Activated CD8-positive, alpha-beta memory T cell treated with anti-CD3 and anti-CD28 coated beads, Interleukin-2, amount 50 U/mL, for 48 hours (primary cell): ENCODE results near the gene NR6A1.
"Not testable (repeated sequence)": the region's sequence is repeated elsewhere in the genome, so short reads cannot be mapped to it uniquely, and the experiment has no call there.

Experiments
- DNase-seq: peaks from one replicate; pipeline ENCODE4 v3.0.0-alpha.2; 2020

NR6A1 gene

GRCh38 chr9:124645274-124645673, 125.8 kb downstream of the NR6A1 start:
- DNase-seq = no peak

GRCh38 chr9:124639637-124640036, 131.5 kb downstream of the NR6A1 start:
- no peak for DNase-seq

- DNase-seq = no peak
These were observed 135.8 kb downstream of the NR6A1 start for GRCh38 chr9:124635285-124635684.

GRCh38 chr9:124632077-124632621, 139.0 kb downstream of the NR6A1 start:
- DNase-seq = no peak

- DNase-seq = no peak
These were observed 139.8 kb downstream of the NR6A1 start for GRCh38 chr9:124631326-124631725.

GRCh38 chr9:124629600-124629999, 141.5 kb downstream of the NR6A1 start:
- no peak for DNase-seq

GRCh38 chr9:124628741-124629140, 142.4 kb downstream of the NR6A1 start:
- DNase-seq = no peak

- DNase-seq = no peak
These were observed 144.8 kb downstream of the NR6A1 start for GRCh38 chr9:124626276-124626675.

GRCh38 chr9:124625087-124625486, 146.0 kb downstream of the NR6A1 start:
- no peak for DNase-seq

GRCh38 chr9:124624735-124624992, 146.4 kb downstream of the NR6A1 start:
- DNase-seq = no peak

GRCh38 chr9:124623966-124624734, 147.0 kb downstream of the NR6A1 start:
- DNase-seq = no peak

GRCh38 chr9:124622882-124623281, 148.2 kb downstream of the NR6A1 start:
- no peak for DNase-seq

GRCh38 chr9:124621371-124622328, 149.5 kb downstream of the NR6A1 start:
- DNase-seq = no peak

GRCh38 chr9:124618476-124618875, 152.6 kb downstream of the NR6A1 start:
- DNase-seq = no peak

GRCh38 chr9:124617477-124618141, 153.5 kb downstream of the NR6A1 start:
- peak; percentile 90 for DNase-seq

- DNase-seq = no peak
These were observed 154.2 kb downstream of the NR6A1 start for GRCh38 chr9:124616961-124617360.

- not testable (repeated sequence) for DNase-seq
These were observed 155.3 kb downstream of the NR6A1 start for GRCh38 chr9:124615840-124616239.

- no peak for DNase-seq
These were observed 155.9 kb downstream of the NR6A1 start for GRCh38 chr9:124615100-124615742.

GRCh38 chr9:124613849-124614248, 157.3 kb downstream of the NR6A1 start:
- no peak for DNase-seq

GRCh38 chr9:124611106-124611505, 160.0 kb downstream of the NR6A1 start:
- no peak for DNase-seq

GRCh38 chr9:124606027-124606426, 165.1 kb downstream of the NR6A1 start:
- DNase-seq = no peak

- DNase-seq = no peak
These were observed 165.9 kb downstream of the NR6A1 start for GRCh38 chr9:124605258-124605657.

GRCh38 chr9:124602632-124603031, 168.5 kb downstream of the NR6A1 start:
- DNase-seq = no peak
